K562 (cell line): Measurements from ENCODE around the gene RBMS1. TPM values are rescaled to one million over a fixed set of nuclear protein-coding genes. Genes with fewer than 3 reads are reported as not detected.

ENCODE experiments used
- ATAC-seq: fragments of 200-7000 bp; cut with Tn5 transposase; 3 replicates; pipeline ENCODE4 v1.9.1; 2020; ENCODE audit warnings: moderate library complexity
- BruUV-seq: library from RNA; stranded (reverse); fragments of 400-500 nt; replicated peaks from 2 replicates; lab custom pipeline; 2021; lab: Mats Ljungman, UMichigan
- CTCF ChIA-PET: fragments of 300-600 bp; formaldehyde crosslinking; extraction: SDS; loops from one replicate; lab custom pipeline; 2021; ENCODE audit warnings: low intra/inter-chr PET ratio; lab: Yijun Ruan, JAX
- POLR2A ChIA-PET: fragments of 300-600, 350-650 bp; sonication (Branson Sonifier 250); formaldehyde crosslinking; extraction: SDS; loops from one replicate; lab custom pipeline; 2021; ENCODE audit warnings: antibody characterized with exemption, inconsistent platforms; lab: Yijun Ruan, JAX
- DNase-seq, 4 experiments: peaks; one replicate each; pipeline versions ENCODE4 v3.0.0 to v3.0.0-alpha.2; 2011 to 2018; ENCODE audit warnings: low spot score in 3 of 4, mixed read lengths in 3 of 4; ENCODE audit errors: extremely low read depth in 1 of 4
- FAIRE-seq: peaks from 2 replicates; lab custom pipeline; 2011; peaks lifted over from hg19 to GRCh38; lab: Jason Lieb, UNC
- H2AFZ ChIP-seq: 2 replicates; pipeline ENCODE4 v1.6.0; 2011; ENCODE audit warnings: low read depth, low read length, control low read depth, inconsistent platforms
- H3K27ac ChIP-seq: fragments of 200-600 bp; 3 replicates; pipeline ENCODE4 v1.8.0; 2011; ENCODE audit warnings: low read depth, mild to moderate bottlenecking, control low read depth, inconsistent platforms, low read length, moderate library complexity, mixed read lengths; ENCODE audit errors: extremely low read depth
- H3K27me3 ChIP-seq, 2 experiments: fragments of 300-600 bp in 1 of 2; 2 replicates in 1 of 2; 3 replicates in 1 of 2; pipeline versions ENCODE4 v1.6.0 to v1.8.0; 2011; ENCODE audit warnings: inconsistent platforms in 2 of 2, low read length in 2 of 2, mild to moderate bottlenecking in 1 of 2, mixed read lengths in 1 of 2, moderate library complexity in 1 of 2; ENCODE audit not compliant: control insufficient read depth in 2 of 2, insufficient read depth in 2 of 2
- H3K36me3 ChIP-seq: fragments of 300-600 bp; 3 replicates; pipeline ENCODE4 v1.8.0; 2011; ENCODE audit warnings: mild to moderate bottlenecking, low read length, inconsistent platforms; ENCODE audit not compliant: control insufficient read depth, insufficient read depth
- H3K4me1 ChIP-seq, 2 experiments: fragments of 200-600 bp in 1 of 2; replicated peaks in 1 of 2; 2 replicates in 1 of 2; 3 replicates in 1 of 2; pipeline versions ENCODE4 v1.5.1 to v1.8.0; 2011; ENCODE audit warnings: inconsistent platforms in 2 of 2, low read length in 2 of 2, mild to moderate bottlenecking in 1 of 2, mixed read lengths in 1 of 2, moderate library complexity in 1 of 2; ENCODE audit not compliant: control insufficient read depth in 2 of 2, insufficient read depth in 2 of 2
- H3K4me2 ChIP-seq: 2 replicates; pipeline ENCODE4 v1.6.1; 2011; ENCODE audit warnings: low read length, control low read depth, inconsistent platforms, mixed read lengths; ENCODE audit not compliant: insufficient read depth
- H3K4me3 ChIP-seq: fragments of 200-600 bp; sonication (generic), shearing (Covaris generic); 2 replicates; pipeline ENCODE4 v1.5.1; 2016; ENCODE audit warnings: control low read depth, inconsistent platforms
- H3K79me2 ChIP-seq: fragments of 200-600 bp; 3 replicates; pipeline ENCODE4 v1.8.0; 2011; ENCODE audit warnings: low read length, inconsistent platforms; ENCODE audit not compliant: control insufficient read depth, insufficient read depth
- H3K9ac ChIP-seq, 2 experiments: 2 replicates each; pipeline versions ENCODE4 v1.6.0 to v1.6.1; 2011; ENCODE audit warnings: low read depth in 2 of 2, low read length in 2 of 2, control low read depth in 1 of 2, inconsistent platforms in 1 of 2, mild to moderate bottlenecking in 1 of 2, mixed read lengths in 1 of 2; ENCODE audit not compliant: insufficient read depth in 1 of 2
- H3K9me1 ChIP-seq: one replicate; pipeline ENCODE4 v1.6.0; 2011; ENCODE audit warnings: inconsistent platforms, mild to moderate bottlenecking, low read length, moderate library complexity; ENCODE audit not compliant: control insufficient read depth, insufficient read depth
- H3K9me3 ChIP-seq: replicated peaks from 2 replicates; pipeline ENCODE4 v1.5.1; 2011; ENCODE audit warnings: low read depth, low read length, inconsistent platforms; ENCODE audit not compliant: control insufficient read depth, insufficient read depth
- H4K20me1 ChIP-seq: replicated peaks from 2 replicates; pipeline ENCODE4 v1.6.1; 2011; ENCODE audit warnings: low read length, inconsistent platforms, mixed read lengths; ENCODE audit not compliant: control insufficient read depth, insufficient read depth
- BDP1 ChIP-seq: IDR thresholded peaks from 3 replicates; pipeline ENCODE4 v1.6.1; 2011; ENCODE audit not compliant: insufficient read length, insufficient read depth
- CREB3 ChIP-seq: fragments of 450-650 bp; conservative IDR thresholded peaks from 2 replicates; pipeline ENCODE4 v1.6.1; 2016; ENCODE audit warnings: missing genetic modification characterization, low read depth, mild to moderate bottlenecking, missing compliant biosample characterization, moderate library complexity
- E2F6 ChIP-seq, 2 experiments: IDR thresholded peaks; 2 replicates each; pipeline ENCODE4 v1.6.1; 2011; ENCODE audit warnings: borderline replicate concordance in 1 of 2, control low read depth in 1 of 2, low read depth in 1 of 2, low read length in 1 of 2, mild to moderate bottlenecking in 1 of 2, mixed read lengths in 1 of 2, moderate library complexity in 1 of 2; ENCODE audit not compliant: insufficient read depth in 1 of 2, insufficient read length in 1 of 2, poor library complexity in 1 of 2, severe bottlenecking in 1 of 2; ENCODE audit errors: extremely low read depth in 1 of 2
- GTF2A2 ChIP-seq: IDR thresholded peaks from 2 replicates; pipeline ENCODE4 v1.6.1; 2016; ENCODE audit warnings: mild to moderate bottlenecking, missing genetic modification characterization, missing compliant biosample characterization
- HOMEZ ChIP-seq: fragments of 250-450 bp; sonication (Bioruptor Pico); IDR thresholded peaks from 2 replicates; pipeline ENCODE4 v1.4.0; 2020; ENCODE audit warnings: mild to moderate bottlenecking, moderate library complexity
- KAT2B ChIP-seq: IDR thresholded peaks from one replicate; pipeline ENCODE4 v1.6.1; 2012; ENCODE audit warnings: low read depth, mild to moderate bottlenecking, control low read depth, inconsistent platforms, low read length, moderate library complexity
- KDM1A ChIP-seq, 2 experiments: fragments of 450-650 bp; IDR thresholded peaks; 2 replicates each; pipeline ENCODE4 v1.6.1; 2016; ENCODE audit warnings: mild to moderate bottlenecking in 2 of 2
- MAZ ChIP-seq, 2 experiments: fragments of 450-650 bp in 1 of 2; sonication (generic) in 1 of 2; formaldehyde crosslinking; IDR thresholded peaks in 1 of 2; conservative IDR thresholded peaks in 1 of 2; 2 replicates each; pipeline versions ENCODE4 v1.4.0 to v1.5.0; 2020; ENCODE audit warnings: mild to moderate bottlenecking in 1 of 2, missing genetic modification reagents in 1 of 2
- MTA1 ChIP-seq: fragments of 450-650 bp; IDR thresholded peaks from 2 replicates; pipeline ENCODE4 v1.6.1; 2017; ENCODE audit warnings: borderline replicate concordance
- SREBF2 ChIP-seq: sonication (generic); formaldehyde crosslinking; IDR thresholded peaks from 2 replicates; pipeline ENCODE4 v1.4.0; 2020; ENCODE audit warnings: mild to moderate bottlenecking, missing genetic modification reagents
- SRSF7 ChIP-seq: fragments of 200-400 bp; formaldehyde crosslinking; optimal IDR thresholded peaks from 2 replicates; pipeline ENCODE3; 2017; ENCODE audit warnings: mild to moderate bottlenecking, low read depth, low read length
- ZNF23 ChIP-seq: fragments of 250-450 bp; sonication (Bioruptor Pico); IDR thresholded peaks from 2 replicates; pipeline ENCODE4 v1.4.0; 2020; ENCODE audit warnings: mild to moderate bottlenecking
- ZNF282 ChIP-seq: sonication (generic); formaldehyde crosslinking; IDR thresholded peaks from 2 replicates; pipeline ENCODE4 v1.8.1; 2023; ENCODE audit warnings: missing genetic modification reagents
- ZNF324 ChIP-seq: fragments of 250-450 bp; sonication (Bioruptor Pico); IDR thresholded peaks from 2 replicates; pipeline ENCODE4 v1.4.0; 2020; ENCODE audit warnings: mild to moderate bottlenecking
- ZNF436 ChIP-seq: fragments of 250-450, 450-650 bp; sonication (Bioruptor Pico); formaldehyde crosslinking; IDR thresholded peaks from 2 replicates; pipeline ENCODE4 v1.7.0; 2020; ENCODE audit warnings: mild to moderate bottlenecking
- ZNF584 ChIP-seq: fragments of 200-800 bp; sonication (Bioruptor generic); IDR thresholded peaks from 2 replicates; pipeline ENCODE4 v1.6.1; 2016; ENCODE audit warnings: low read depth, mild to moderate bottlenecking, missing genetic modification characterization, missing compliant biosample characterization
- ZNF717 ChIP-seq: fragments of 250-450 bp; sonication (Bioruptor Pico); IDR thresholded peaks from 2 replicates; pipeline ENCODE4 v1.5.0; 2021
- ZNF830 ChIP-seq: fragments of 250-450 bp; sonication (Bioruptor Pico); IDR thresholded peaks from 2 replicates; pipeline ENCODE4 v1.5.0; 2021; ENCODE audit warnings: mild to moderate bottlenecking
- ZSCAN29 ChIP-seq: fragments of 450-650 bp; IDR thresholded peaks from 2 replicates; pipeline ENCODE4 v1.6.1; 2017
- WGBS: fragments of 100-300 bp; shearing (Covaris generic); methylation state at CpG from one replicate; pipeline ENCODE4 v1.1.6; 2016; ENCODE audit warnings: low coverage, mixed read lengths; ENCODE audit not compliant: insufficient coverage; ENCODE audit errors: missing lambda C conversion rate; 5-methylcytosine and 5-hydroxymethylcytosine counted together
- in situ Hi-C: fragments of 300-500 bp; cut with MboI; formaldehyde crosslinking; loops from 4 replicates; pipeline ENCODE4 v1.15.0; 2018; ENCODE audit warnings: inconsistent platforms, mixed read lengths
- intact Hi-C: fragments of 100-400 bp; cut with micrococcal nuclease; formaldehyde crosslinking; loops from 2 replicates; pipeline ENCODE4 v1.14.2; 2022
- polyA plus RNA-seq, 8 experiments: library from polyadenylated mRNA; depleted of rRNA in 4 of 8; stranded (reverse) in 5 of 8; unstranded in 3 of 8; fragments of >200 nt; fragmentation: Nextera tagmentation in 2 of 8; fragmentation: Illumina TruSeq in 1 of 8; extraction: Ambion mirVana in 2 of 8; extraction: Trizol in 1 of 8; gene quantifications; 2 replicates each; pipeline versions ENCODE4 v1.2.1 to v1.2.3, GENCODE V29; 2011 to 2014; ENCODE audit warnings: inconsistent platforms in 1 of 8, missing spikeins in 1 of 8
- total RNA-seq, 7 experiments: library from RNA; depleted of rRNA in 6 of 7; stranded (reverse); fragments of >200 nt in 6 of 7; fragmentation: Illumina TruSeq in 2 of 7; extraction: Trizol in 2 of 7; gene quantifications; 2 replicates each; pipeline versions ENCODE4 v1.2.1 to v1.2.3, GENCODE V29; 2011 to 2021; ENCODE audit warnings: low replicate concordance in 1 of 7

Gene RBMS1
- total and polyA plus RNA-seq, 9 of the 15 experiments (the other 6 are each of a cell fraction or from before 2014, with no cell fraction given): 0.04 to 0.31 (median 0.09) TPM; not detected in 6

GRCh38 chr2:160277151-160277550 is 216.5 kb downstream of the RBMS1 start:
- Histone ChIP-seq H3K4me3 (no peak overlapping the region), H3K27me3 (no peaks in the 10 kb centered on the region), H3K4me1 (no peaks in the 10 kb centered on the region), H2AFZ (no peak overlapping the region), H3K79me2 (no peaks in the 10 kb centered on the region), H3K4me2 (no peak overlapping the region), H4K20me1 (no peaks in the 10 kb centered on the region), H3K36me3 (no peaks in the 10 kb centered on the region), H3K9me1 (no peaks in the 10 kb centered on the region), H3K27ac (no peak overlapping the region), H3K9ac (no peak overlapping the region), H3K9me3 (no peaks in the 10 kb centered on the region)
- DNase-seq (no peak), FAIRE-seq (no peak), ATAC-seq (no peak)
- ChIA-PET POLR2A (interaction anchor here (0.6 to 1.3 kb wide), 2 partner anchors 13 to 40 kb away, joined by 4 to 5 read pairs; no protein-coding TSS in a partner anchor), CTCF (no interaction called here)
- in situ Hi-C loops: no loop called here
- intact Hi-C loops: no loop called here
- no TSS peak for BruUV-seq
- TF ChIP-seq GTF2A2 (tag) (no peak), ZNF717 (CRISPR knock-in tag) (no peak), ZSCAN29 (no peak), E2F6 (IDR thresholded peaks at IDR 0.05; ENCODE audit: borderline replicate concordance in 1 of 2, extremely low read depth in 1 of 2, insufficient read depth in 1 of 2, insufficient read length in 1 of 2, low read depth in 1 of 2, low read length in 1 of 2, poor library complexity in 1 of 2, severe bottlenecking in 1 of 2) (no peak), KDM1A (IDR thresholded peaks at IDR 0.05) (no peak), HOMEZ (CRISPR knock-in tag) (no peak), ZNF436 (no peak), SREBF2 (CRISPR knock-in tag) (no peak), ZNF324 (CRISPR knock-in tag) (no peak), ZNF830 (CRISPR knock-in tag) (no peak), KAT2B (no peak), BDP1 (no peak), ZNF23 (no peak), SRSF7 (no peak), MAZ (CRISPR knock-in tag; conservative IDR thresholded peaks at IDR 0.05 in 1 of 2, IDR thresholded peaks at IDR 0.05 in 1 of 2) (no peak), ZNF584 (CRISPR knock-in tag) (no peak), MTA1 (no peak), CREB3 (no peak), ZNF282 (CRISPR knock-in tag) (no peak)
- WGBS: 2% methylated on average over 6 of the region's 6 CpGs
